ENCODE data around the gene MAFG. TPM values are rescaled to one million over a fixed set of nuclear protein-coding genes. Genes with fewer than 3 reads are reported as not detected.

The MAFG gene
- polyA plus RNA-seq, 1 donor (not counting 4 experiments of a cell fraction or from before 2014, with no cell fraction given): 8.3 TPM

GRCh38 chr17:81939218-81939617 lies 11.7 kb upstream of the MAFG start:
- H3K27me3 ChIP-seq (ENCODE audit: control insufficient read depth, extremely low read depth, insufficient read depth, low read length): peaks cover 12% of the 10 kb centered on the region
- FAIRE-seq: no peak
- no peaks in the 10 kb centered on the region for H3K36me3 ChIP-seq (ENCODE audit: control insufficient read depth in 2 of 2, extremely low read depth in 1 of 2, insufficient read depth in 2 of 2, low read length in 2 of 2)
- no peak overlapping the region for H3K4me3 ChIP-seq (ENCODE audit: control insufficient read depth in 2 of 3, extremely low read depth in 1 of 3, insufficient read depth in 2 of 3, low read depth in 1 of 3, low read length in 3 of 3)
- H3K4me1 ChIP-seq (ENCODE audit: control insufficient read depth, extremely low read depth, insufficient read depth, low read length): peaks cover 4% of the 10 kb centered on the region
- no peaks in the 10 kb centered on the region for H3K79me2 ChIP-seq (ENCODE audit: control insufficient read depth, insufficient read depth, low read length)
- no peak overlapping the region for H3K9ac ChIP-seq (ENCODE audit: control insufficient read depth, extremely low read depth, insufficient read depth, low read length)
- no peak overlapping the region for H3K4me2 ChIP-seq (ENCODE audit: control insufficient read depth, extremely low read depth, insufficient read depth, low read depth, low read length)
- H2AFZ ChIP-seq (ENCODE audit: control insufficient read depth, low read length): no peak overlapping the region
- DNase-seq (ENCODE audit: low read depth, low spot score): no peak
- TF ChIP-seq CTCF (optimal IDR thresholded peaks at IDR 0.05 in 1 of 3, IDR thresholded peaks at IDR 0.05 in 1 of 3, conservative IDR thresholded peaks at IDR 0.05 in 1 of 3; ENCODE audit: extremely low read depth in 1 of 3, insufficient read depth in 2 of 3, low read length in 3 of 3) (no peak), EZH2 (IDR thresholded peaks at IDR 0.05; ENCODE audit: low read length) (no peak)
- H4K20me1 ChIP-seq (ENCODE audit: control insufficient read depth, extremely low read depth, insufficient read depth, low read length): no peaks in the 10 kb centered on the region
- no peaks in the 10 kb centered on the region for H3K9me3 ChIP-seq (ENCODE audit: control insufficient read depth, low read depth, low read length)
- H3K27ac ChIP-seq (ENCODE audit: control insufficient read depth, insufficient read depth, low read length): no peak overlapping the region
- dilution Hi-C loops (cut with MboI; ENCODE audit: extremely low pct_ligation_motif_present, low sequenced_read_pairs): no loop called here
- no peaks in the 10 kb centered on the region for H3K9me1 ChIP-seq (ENCODE audit: control insufficient read depth, extremely low read depth, insufficient read depth, low read length)

- peaks cover 4% of the 10 kb centered on the region for H3K4me1 ChIP-seq (ENCODE audit: control insufficient read depth, extremely low read depth, insufficient read depth, low read length)
- H3K27me3 ChIP-seq (ENCODE audit: control insufficient read depth, extremely low read depth, insufficient read depth, low read length): no peaks in the 10 kb centered on the region
- no peak overlapping the region for H3K9ac ChIP-seq (ENCODE audit: control insufficient read depth, extremely low read depth, insufficient read depth, low read length)
- no peaks in the 10 kb centered on the region for H4K20me1 ChIP-seq (ENCODE audit: control insufficient read depth, extremely low read depth, insufficient read depth, low read length)
- peak overlapping the region in 1 of 3 experiments; percentile 20 for H3K4me3 ChIP-seq (ENCODE audit: control insufficient read depth in 2 of 3, extremely low read depth in 1 of 3, insufficient read depth in 2 of 3, low read depth in 1 of 3, low read length in 3 of 3)
- no peak for FAIRE-seq
- TF ChIP-seq EZH2 (IDR thresholded peaks at IDR 0.05; ENCODE audit: low read length) (no peak), CTCF (optimal IDR thresholded peaks at IDR 0.05 in 1 of 3, IDR thresholded peaks at IDR 0.05 in 1 of 3, conservative IDR thresholded peaks at IDR 0.05 in 1 of 3; ENCODE audit: extremely low read depth in 1 of 3, insufficient read depth in 2 of 3, low read length in 3 of 3) (no peak)
- H2AFZ ChIP-seq (ENCODE audit: control insufficient read depth, low read length): no peak overlapping the region
- H3K9me1 ChIP-seq (ENCODE audit: control insufficient read depth, extremely low read depth, insufficient read depth, low read length): no peaks in the 10 kb centered on the region
- H3K9me3 ChIP-seq (ENCODE audit: control insufficient read depth, low read depth, low read length): no peaks in the 10 kb centered on the region
- peaks cover 0 to 2% of the 10 kb centered on the region in 2 experiments for H3K36me3 ChIP-seq (ENCODE audit: control insufficient read depth in 2 of 2, extremely low read depth in 1 of 2, insufficient read depth in 2 of 2, low read length in 2 of 2)
- H3K4me2 ChIP-seq (ENCODE audit: control insufficient read depth, extremely low read depth, insufficient read depth, low read depth, low read length): peak overlapping the region; percentile 58
- H3K79me2 ChIP-seq (ENCODE audit: control insufficient read depth, insufficient read depth, low read length): no peaks in the 10 kb centered on the region
- no peak for DNase-seq (ENCODE audit: low read depth, low spot score)
- no peak overlapping the region for H3K27ac ChIP-seq (ENCODE audit: control insufficient read depth, insufficient read depth, low read length)
- dilution Hi-C loops (cut with MboI; ENCODE audit: extremely low pct_ligation_motif_present, low sequenced_read_pairs): no loop called here
Measured at GRCh38 chr17:81935709-81936084, 8.2 kb upstream of the MAFG start.
